GM12874 (cell line): Measurements from ENCODE around the gene APOC4.
"Not testable (repeated sequence)": the region's sequence is repeated elsewhere in the genome, so short reads cannot be mapped to it uniquely, and the experiment has no call there.

Experiments used
- TF ChIP-seq, protein P1 (sequence below): IDR thresholded peaks from 2 replicates; pipeline ENCODE4 v1.5.1; 2011; ENCODE audit warnings: low read depth, mild to moderate bottlenecking, control low read depth, low read length, moderate library complexity; ENCODE audit not compliant: insufficient read depth

The APOC4 gene

DNA sequence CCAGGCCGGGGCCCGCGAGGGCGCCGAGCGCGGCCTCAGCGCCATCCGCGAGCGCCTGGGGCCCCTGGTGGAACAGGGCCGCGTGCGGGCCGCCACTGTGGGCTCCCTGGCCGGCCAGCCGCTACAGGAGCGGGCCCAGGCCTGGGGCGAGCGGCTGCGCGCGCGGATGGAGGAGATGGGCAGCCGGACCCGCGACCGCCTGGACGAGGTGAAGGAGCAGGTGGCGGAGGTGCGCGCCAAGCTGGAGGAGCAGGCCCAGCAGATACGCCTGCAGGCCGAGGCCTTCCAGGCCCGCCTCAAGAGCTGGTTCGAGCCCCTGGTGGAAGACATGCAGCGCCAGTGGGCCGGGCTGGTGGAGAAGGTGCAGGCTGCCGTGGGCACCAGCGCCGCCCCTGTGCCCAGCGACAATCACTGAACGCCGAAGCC is 33.2 kb upstream of the APOC4 start:
- TF ChIP-seq, protein P1, sequence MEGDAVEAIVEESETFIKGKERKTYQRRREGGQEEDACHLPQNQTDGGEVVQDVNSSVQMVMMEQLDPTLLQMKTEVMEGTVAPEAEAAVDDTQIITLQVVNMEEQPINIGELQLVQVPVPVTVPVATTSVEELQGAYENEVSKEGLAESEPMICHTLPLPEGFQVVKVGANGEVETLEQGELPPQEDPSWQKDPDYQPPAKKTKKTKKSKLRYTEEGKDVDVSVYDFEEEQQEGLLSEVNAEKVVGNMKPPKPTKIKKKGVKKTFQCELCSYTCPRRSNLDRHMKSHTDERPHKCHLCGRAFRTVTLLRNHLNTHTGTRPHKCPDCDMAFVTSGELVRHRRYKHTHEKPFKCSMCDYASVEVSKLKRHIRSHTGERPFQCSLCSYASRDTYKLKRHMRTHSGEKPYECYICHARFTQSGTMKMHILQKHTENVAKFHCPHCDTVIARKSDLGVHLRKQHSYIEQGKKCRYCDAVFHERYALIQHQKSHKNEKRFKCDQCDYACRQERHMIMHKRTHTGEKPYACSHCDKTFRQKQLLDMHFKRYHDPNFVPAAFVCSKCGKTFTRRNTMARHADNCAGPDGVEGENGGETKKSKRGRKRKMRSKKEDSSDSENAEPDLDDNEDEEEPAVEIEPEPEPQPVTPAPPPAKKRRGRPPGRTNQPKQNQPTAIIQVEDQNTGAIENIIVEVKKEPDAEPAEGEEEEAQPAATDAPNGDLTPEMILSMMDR = no peak

DNA sequence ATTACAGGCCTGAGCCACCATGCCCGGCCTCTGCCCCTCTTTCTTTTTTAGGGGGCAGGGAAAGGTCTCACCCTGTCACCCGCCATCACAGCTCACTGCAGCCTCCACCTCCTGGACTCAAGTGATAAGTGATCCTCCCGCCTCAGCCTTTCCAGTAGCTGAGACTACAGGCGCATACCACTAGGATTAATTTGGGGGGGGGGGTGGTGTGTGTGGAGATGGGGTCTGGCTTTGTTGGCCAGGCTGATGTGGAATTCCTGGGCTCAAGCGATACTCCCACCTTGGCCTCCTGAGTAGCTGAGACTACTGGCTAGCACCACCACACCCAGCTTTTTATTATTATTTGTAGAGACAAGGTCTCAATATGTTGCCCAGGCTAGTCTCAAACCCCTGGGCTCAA is 32.3 kb upstream of the APOC4 start:
- TF ChIP-seq, protein P1 = no peak

DNA sequence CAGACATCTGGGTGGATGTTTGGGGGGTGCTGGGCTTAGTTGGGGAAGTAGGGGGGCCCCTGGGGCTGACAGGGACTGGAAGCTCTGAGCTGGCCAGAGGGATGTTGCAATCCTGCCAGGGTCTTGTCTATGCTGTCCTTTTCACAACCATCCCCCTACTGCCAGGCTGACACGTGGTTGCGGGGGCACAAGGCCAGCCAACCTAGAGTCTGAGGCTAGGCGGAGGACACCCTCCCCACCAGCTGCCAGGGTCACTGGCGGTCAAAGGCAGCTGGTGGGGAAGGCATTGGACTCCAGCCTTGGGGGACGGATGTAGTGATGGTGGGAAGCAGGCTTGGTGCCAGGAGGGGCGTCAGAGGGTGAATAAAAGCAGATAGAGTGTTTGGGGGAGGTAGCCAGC is 29.2 kb upstream of the APOC4 start:
- TF ChIP-seq, protein P1 = no peak

DNA sequence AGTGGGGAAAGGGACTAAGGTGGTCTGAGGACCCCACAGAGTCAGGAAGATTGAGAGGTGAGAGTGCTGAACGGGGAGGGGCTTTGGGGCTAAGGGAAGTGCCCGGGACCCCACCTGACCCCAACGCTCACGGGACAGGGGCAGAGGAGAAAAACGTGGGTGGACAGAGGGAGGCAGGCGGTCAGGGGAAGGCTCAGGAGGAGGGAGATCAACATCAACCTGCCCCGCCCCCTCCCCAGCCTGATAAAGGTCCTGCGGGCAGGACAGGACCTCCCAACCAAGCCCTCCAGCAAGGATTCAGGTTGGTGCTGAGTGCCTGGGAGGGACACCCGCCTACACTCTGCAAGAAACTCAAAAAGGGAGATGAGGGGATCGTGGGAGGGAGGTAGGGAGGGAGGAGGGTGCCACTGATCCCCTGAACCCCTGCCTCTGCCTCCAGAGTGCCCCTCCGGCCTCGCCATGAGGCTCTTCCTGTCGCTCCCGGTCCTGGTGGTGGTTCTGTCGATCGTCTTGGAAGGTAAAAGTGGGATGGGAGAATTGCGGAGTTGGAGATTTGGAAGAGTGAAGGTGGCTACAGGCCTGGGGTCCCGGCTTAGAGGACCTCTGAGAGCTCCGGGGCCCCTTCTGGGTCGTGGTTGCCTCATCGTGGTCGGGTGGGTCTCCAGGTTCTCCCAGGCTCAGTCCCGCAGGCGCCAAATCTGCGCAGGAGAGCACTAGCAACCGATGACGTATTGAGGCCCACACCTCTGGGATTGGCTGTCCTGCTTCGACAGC is 27.4 kb upstream of the APOC4 start, which contains the start of gene APOC1:
TSS of gene APOC1 (plus strand) at position 176 of the 774 bp plus-strand sequence. CDS start at position 460, 284 bp downstream.
- TF ChIP-seq, protein P1 = not testable (repeated sequence)

DNA sequence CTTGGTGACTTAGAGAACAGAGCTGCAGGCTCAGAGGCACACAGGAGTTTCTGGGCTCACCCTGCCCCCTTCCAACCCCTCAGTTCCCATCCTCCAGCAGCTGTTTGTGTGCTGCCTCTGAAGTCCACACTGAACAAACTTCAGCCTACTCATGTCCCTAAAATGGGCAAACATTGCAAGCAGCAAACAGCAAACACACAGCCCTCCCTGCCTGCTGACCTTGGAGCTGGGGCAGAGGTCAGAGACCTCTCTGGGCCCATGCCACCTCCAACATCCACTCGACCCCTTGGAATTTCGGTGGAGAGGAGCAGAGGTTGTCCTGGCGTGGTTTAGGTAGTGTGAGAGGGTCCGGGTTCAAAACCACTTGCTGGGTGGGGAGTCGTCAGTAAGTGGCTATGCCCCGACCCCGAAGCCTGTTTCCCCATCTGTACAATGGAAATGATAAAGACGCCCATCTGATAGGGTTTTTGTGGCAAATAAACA is 17.8 kb upstream of the APOC4 start:
- TF ChIP-seq, protein P1 = no peak

DNA sequence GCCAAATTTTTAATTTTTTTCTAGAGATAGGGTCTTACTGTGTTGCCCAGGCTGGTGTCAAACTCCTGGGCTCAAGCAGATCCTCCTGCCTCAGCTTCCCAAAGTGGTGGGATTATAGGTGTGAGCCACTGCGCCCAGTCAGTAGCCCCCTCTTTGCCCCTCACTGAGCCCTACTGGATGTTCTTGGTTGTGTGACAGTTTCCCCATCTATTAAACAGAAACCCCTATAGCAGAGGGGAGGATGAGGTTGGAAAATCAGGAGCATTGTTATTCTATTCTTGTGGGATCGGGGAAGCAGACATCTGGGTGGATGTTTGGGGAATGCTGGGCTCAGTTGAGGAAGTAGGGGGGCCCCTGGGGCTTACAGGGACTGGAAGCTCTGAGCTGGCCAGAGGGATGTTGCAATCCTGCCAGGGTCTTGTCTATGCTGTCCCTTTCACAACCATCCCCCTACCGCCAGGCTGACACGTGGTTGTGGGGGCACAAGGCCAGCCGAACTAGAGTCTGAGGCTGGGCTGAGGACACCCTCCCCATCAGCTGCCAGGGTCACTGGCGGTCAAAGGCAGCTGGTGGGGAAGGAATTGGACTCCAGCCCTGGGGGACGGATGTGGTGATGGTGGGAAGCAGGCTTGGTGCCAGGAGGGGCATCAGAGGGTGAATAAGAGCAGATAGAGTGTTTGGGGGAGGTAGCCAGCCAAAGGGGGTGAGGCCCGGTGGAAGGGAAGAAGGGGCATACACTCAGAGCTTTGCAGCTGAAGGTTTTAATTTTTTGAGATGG is 16.7 kb upstream of the APOC4 start:
- TF ChIP-seq, protein P1 = no peak

DNA sequence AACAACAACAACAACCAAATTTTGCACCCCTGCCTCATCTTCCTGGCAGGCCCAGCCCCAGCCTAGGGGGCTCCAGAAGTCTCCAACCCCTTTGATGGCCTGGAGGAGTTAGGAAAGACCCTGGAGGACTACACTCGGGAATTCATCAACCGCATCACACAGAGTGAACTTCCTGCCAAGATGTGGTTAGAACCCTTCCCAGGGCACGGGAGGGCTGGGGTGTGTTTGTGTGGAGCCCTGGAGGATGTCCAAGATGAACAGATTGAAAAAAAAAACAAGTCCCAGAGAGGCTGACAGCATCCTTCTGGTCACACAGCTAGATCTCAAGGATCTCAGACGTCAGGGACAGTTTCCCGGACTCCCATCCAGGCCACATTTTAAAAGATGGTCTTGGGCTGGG is 14.3 kb upstream of the APOC4 start:
- TF ChIP-seq, protein P1 = no peak
